MV-4-11 (cell line): ENCODE measurements around the gene KPNA4.
A peak's percentile ranks its signal among the peaks of the same experiment; 100 is the strongest.
"Not testable (repeated sequence)": the region's sequence is repeated elsewhere in the genome, so short reads cannot be mapped to it uniquely, and the experiment has no call there.

ENCODE experiments used
- DNase-seq: peaks from one replicate; lab custom pipeline; 2025; lab: John Stamatoyannopoulos, UW

The KPNA4 gene

DNA sequence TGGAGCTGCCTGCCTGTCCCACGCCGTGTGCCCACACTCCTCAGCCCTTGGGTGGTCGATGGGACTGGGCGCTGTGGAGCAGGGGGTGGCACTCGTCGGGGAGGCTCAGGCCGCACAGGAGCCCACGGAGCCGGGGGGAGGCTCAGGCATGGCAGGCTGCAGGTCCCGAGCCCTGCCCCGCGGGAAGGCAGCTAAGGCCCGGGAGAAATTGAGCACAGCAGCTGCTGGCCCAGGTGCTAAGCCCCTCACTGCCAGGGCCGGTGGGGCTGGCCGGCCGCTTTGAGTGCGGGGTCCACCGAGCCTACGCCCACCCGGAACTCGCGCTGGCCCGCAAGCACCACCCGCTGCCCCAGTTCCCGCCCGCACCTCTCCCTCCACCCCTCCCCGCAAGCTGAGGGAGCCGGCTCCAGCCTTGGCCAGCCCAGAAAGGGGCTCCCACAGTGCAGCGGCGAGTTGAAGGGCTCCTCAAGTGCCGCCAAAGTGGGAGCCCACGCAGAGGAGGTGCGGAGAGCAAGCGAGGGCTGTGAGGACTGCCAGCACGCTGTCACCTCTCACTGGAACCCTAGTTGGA, 8.7 kb upstream of the KPNA4 start:
- not testable (repeated sequence) for DNase-seq

DNA sequence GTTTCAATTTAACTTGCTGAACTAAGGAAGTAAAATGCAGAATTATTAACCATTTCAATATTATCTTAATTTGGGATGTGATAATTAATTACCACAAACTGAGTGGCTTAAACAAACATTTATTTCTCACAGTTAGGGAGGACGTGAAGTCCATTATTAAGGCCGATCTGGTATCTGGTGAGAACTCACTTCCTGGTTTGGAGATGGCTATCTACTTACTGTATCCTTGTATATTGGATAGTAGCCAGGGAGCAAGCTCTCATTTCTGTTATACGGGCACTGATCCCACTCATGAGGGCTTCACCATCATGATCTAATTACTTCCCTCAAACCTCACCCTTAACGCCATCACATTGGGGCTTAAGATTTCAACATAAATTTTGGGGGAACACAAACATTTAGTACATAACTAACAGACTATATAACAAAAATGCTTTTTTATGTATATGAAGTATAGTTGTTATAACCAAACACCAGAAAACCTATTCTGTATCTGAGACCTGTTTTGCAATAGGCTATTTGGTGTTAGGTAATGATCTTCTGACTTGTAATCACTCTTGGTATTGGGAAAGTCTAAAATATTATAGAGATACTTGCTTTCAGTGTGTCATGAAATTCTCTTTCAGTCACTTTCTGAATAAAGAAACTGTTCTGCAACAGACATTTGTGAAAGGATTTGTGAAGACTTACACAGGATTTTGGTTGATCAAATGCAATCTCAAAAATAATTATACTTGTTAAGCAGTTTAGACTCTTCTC, 4.7 kb upstream of the KPNA4 start:
- DNase-seq = peak; percentile 35

- DNase-seq = no peak
Measured at GRCh38 chr3:160568989-160569388, 3.6 kb upstream of the KPNA4 start.

- DNase-seq = no peak
Measured at GRCh38 chr3:160567774-160568173, 2.4 kb upstream of the KPNA4 start.

- DNase-seq = no peak
Measured at GRCh38 chr3:160566499-160566898, 1.1 kb upstream of the KPNA4 start.

DNA sequence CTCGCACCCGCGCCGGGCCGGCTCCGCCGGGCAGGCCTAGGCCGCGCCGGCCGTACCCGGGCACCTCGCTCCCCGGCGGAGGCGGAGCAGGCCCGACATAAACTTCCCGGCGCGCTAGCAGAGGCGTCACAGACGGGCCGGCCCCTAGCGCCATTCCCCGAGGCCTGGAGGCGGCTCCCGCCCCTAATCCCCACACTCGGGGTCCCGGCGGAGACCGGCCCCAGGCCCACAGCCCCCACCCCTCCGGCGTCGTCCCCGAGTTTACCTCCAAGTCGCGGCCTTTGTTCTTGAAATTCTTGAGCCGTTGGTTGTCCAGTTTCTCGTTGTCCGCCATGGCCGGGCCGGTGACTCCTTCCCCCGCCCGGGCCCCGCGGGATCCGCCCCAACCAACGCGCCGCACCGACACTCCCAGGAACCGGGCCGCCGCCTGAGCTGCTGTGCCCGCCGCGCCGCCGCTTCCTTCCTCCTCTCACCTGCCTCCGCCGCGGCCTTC, 376 bp downstream of the KPNA4 start:
- no peak for DNase-seq

- no peak for DNase-seq
Measured at GRCh38 chr3:160564258-160564911, 986 bp downstream of the KPNA4 start.

- DNase-seq = no peak
Measured at GRCh38 chr3:160562952-160563351, 2.4 kb downstream of the KPNA4 start.

- DNase-seq = no peak
Measured at GRCh38 chr3:160557571-160557970, 7.8 kb downstream of the KPNA4 start.

- DNase-seq = no peak
Measured at GRCh38 chr3:160556141-160556540, 9.2 kb downstream of the KPNA4 start.

GRCh38 chr3:160554980-160555379, 10.4 kb downstream of the KPNA4 start:
- DNase-seq = no peak

DNA sequence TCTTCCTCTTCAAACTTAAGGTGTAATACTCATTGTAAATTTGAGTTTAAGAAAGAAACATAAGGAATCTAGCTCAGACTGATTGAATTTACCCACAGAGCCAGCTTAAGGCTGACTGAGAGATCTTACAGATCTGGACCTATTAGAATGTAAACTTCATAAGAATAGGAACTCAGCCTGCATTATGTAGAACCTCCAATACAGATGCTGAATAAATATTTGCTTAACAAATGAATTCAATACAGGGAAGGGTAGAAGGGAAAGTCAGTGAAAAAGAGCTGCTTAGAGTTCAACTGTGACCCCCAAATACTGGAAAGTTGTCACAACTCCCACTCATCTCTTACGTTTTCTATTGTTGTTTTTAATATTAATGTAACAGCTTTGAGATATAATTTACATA, 11.5 kb downstream of the KPNA4 start:
- no peak for DNase-seq

DNA sequence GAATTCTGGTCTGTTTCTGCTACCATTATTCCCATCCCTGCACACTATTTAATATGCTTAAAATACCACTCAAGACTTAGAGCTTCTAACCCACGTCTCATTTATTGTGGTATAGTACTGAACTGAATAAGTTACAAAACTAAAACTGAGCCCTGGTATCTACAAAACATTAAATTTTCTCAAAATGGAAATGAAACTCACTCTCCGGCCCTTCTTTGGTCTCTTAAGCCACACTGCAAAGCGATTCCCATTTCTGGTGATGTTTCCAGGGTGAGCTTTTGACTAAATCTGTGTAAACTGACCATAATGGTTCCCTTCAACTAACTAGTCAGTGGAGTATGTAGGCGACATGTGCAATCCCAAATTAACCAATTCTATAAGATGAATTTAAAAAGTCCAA, 18.6 kb downstream of the KPNA4 start:
- peak; percentile 36 for DNase-seq

- DNase-seq = no peak
Measured at GRCh38 chr3:160545504-160545871, 19.9 kb downstream of the KPNA4 start.

- no peak for DNase-seq
Measured at GRCh38 chr3:160544844-160545503, 20.4 kb downstream of the KPNA4 start.

DNA sequence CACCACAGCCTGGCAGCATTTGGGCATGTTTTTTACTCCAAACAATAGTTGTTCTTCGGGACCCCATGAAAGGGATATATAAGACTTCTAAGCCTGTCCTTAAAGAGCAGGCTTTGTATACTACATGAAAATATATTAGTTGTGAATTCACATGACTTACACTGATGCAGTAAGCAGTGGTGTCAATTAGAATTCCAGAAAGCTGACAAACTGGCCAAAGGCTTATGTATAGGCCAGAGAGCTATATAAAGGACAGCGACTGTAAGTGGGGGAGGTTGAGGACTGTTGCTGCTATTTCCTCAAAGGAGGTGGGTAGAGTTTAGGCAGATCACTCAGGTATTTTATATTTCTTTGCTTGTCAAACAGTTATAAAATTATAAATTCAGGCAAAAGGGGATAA, 24.8 kb downstream of the KPNA4 start:
- DNase-seq = no peak

DNA sequence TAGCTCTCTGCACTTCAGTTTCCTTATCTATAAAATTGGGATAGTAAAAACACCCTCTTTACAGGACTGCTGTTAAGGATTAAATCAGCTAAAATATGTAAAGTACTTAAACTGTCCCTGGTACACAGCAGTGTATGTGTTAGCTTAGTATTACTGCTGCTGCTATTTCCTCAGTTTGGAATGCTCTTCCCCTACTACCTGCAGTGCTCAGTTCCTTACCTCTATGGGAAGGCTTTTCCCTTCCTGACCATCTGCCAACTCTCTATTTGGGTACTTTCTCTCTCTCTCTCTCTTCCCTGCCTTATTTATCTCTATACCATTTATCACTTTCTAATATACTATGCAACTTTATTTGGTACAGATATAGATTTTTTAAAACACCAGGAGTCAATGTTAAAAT, 26.5 kb downstream of the KPNA4 start:
- DNase-seq = no peak

- DNase-seq = no peak
Measured at GRCh38 chr3:160537729-160538128, 27.6 kb downstream of the KPNA4 start.

- DNase-seq = no peak
Measured at GRCh38 chr3:160532371-160532770, 33.0 kb downstream of the KPNA4 start.

- no peak for DNase-seq
Measured at GRCh38 chr3:160531311-160531710, 34.1 kb downstream of the KPNA4 start.

DNA sequence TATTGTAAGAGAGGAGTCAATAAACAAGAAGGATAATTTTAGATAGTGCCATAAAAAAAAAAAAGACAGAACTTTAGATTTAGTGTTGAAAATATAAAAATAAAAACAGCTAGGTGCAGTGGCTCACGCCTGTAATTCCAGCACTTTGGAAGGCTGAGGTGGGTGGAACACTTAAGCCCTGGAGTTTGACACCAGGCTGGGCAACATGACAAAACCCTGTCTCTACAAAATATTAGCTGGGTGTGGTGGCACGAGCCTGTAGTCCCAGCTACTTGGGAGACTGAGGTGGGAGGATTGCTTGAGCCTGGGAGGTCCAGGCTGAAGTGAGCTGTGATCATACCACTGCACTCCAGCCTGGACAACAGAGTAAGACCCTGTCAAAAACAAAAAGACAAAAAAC, 49.0 kb downstream of the KPNA4 start:
- not testable (repeated sequence) for DNase-seq

- no peak for DNase-seq
Measured at GRCh38 chr3:160501325-160501724, 64.0 kb downstream of the KPNA4 start.

DNA sequence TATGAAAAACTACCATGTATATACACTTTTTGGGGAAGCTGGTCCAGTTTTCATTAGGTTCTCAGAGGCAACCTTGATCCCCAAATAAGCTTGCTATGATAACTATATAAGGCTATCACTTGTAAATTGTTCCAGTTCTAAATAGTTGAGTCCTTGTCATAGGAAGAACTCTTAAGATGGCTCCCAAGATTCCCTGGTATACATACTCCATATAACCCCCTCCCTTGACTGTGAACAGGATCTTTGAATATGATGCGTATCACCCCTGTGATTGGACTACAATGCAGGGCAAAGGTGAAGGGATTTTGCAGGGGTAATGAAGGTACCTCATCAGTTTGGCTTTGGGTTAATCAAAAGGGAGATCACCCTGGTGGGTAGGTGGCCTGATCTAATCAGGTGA, 67.2 kb downstream of the KPNA4 start:
- DNase-seq = no peak
